ENCODE data around the gene HIPK3. TPM values are rescaled to one million over a fixed set of nuclear protein-coding genes. Genes with fewer than 3 reads are reported as not detected.
A peak's percentile ranks its signal among the peaks of the same experiment; 100 is the strongest.

HIPK3 gene
- total and polyA plus RNA-seq, 10 of the 15 experiments (the other 5 are each of a cell fraction or from before 2014, with no cell fraction given): 3.4 to 26.5 (median 13.6) TPM

DNA sequence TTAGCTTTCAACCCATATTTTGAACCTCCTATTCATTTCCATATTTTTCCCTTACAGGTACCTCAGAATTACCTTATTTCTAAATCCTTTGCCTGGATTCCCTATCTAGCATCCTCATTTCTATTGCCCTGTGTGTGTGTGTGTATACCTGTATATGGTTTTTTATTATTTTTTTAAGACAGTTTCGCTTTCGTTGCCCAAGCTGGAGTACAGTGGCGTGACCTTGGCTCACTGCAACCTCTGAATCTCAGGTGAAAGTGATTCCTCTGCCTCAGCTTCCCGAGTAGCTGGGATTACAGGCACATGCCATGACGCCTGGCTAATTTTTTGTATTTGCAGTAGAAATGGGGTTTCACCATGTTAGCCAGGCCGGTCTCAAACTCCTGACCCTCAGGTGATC is 12.6 kb downstream of the HIPK3 start:
- intact Hi-C loops (cut with micrococcal nuclease; ENCODE audit: unreplicated experiment) (no loop called here), in situ Hi-C loops (cut with MboI) (no loop called here)
- DNase-seq (ENCODE audit: low read depth, low spot score) (no peak), ATAC-seq (0 out of 3 replicates have a peak, but pooled peaks have one; percentile 13), FAIRE-seq (no peak)
- ChIA-PET RAD21 (ENCODE audit: unreplicated experiment) (interaction anchor here (0.9 to 1.0 kb wide), 2 partner anchors 14 to 473 kb away, joined by 3 read pairs; no protein-coding TSS in a partner anchor), CTCF (interaction anchor here (1.2 to 1.3 kb wide), 2 partner anchors 22 to 33 kb away, joined by 3 read pairs; no protein-coding TSS in a partner anchor), SMC1A (ENCODE audit: uncharacterized antibody, unreplicated experiment) (interaction anchor here (0.7 to 1.5 kb wide), 2 partner anchors 9 to 45 kb away, joined by 4 to 6 read pairs; no protein-coding TSS in a partner anchor), POLR2A (no interaction called here)
- Histone ChIP-seq H4K20me1 (ENCODE audit: control insufficient read depth, insufficient read depth) (no peaks in the 10 kb centered on the region), H3K27me3 (replicated peaks in 1 of 2; ENCODE audit: control insufficient read depth in 2 of 2, insufficient read depth in 2 of 2, low read length in 1 of 2) (no peaks in the 10 kb centered on the region), H3K9me3 (replicated peaks; ENCODE audit: control insufficient read depth, insufficient read depth, low read length) (no peaks in the 10 kb centered on the region; the same call in 2 of the 3 replicates), H3K4me1 (ENCODE audit: control insufficient read depth, insufficient read depth, low read length) (no peaks in the 10 kb centered on the region), H3K9ac (ENCODE audit: control insufficient read depth, insufficient read depth, low read length) (no peak overlapping the region), H3K4me3 (no peak overlapping the region), H3K27ac (ENCODE audit: control insufficient read depth, insufficient read depth) (no peak overlapping the region), H3K36me3 (ENCODE audit: control insufficient read depth in 2 of 2, insufficient read depth in 2 of 2, low read length in 1 of 2) (no peaks in the 10 kb centered on the region), H2AFZ (ENCODE audit: control insufficient read depth, low read depth, low read length) (no peak overlapping the region), H3K79me2 (ENCODE audit: control insufficient read depth, insufficient read depth, low read length) (peaks cover 60% of the 10 kb centered on the region), H3K4me2 (ENCODE audit: control insufficient read depth, insufficient read depth) (no peak overlapping the region)
- TF ChIP-seq MTA2 (IDR thresholded peaks at IDR 0.05; ENCODE audit: low read depth): no peak
- TF ChIP-seq GABPA (IDR thresholded peaks at IDR 0.05; ENCODE audit: low read depth): no peak
- no peak for TF ChIP-seq ASH2L (IDR thresholded peaks at IDR 0.05; ENCODE audit: borderline replicate concordance, low read depth)
- TF ChIP-seq, protein P1, sequence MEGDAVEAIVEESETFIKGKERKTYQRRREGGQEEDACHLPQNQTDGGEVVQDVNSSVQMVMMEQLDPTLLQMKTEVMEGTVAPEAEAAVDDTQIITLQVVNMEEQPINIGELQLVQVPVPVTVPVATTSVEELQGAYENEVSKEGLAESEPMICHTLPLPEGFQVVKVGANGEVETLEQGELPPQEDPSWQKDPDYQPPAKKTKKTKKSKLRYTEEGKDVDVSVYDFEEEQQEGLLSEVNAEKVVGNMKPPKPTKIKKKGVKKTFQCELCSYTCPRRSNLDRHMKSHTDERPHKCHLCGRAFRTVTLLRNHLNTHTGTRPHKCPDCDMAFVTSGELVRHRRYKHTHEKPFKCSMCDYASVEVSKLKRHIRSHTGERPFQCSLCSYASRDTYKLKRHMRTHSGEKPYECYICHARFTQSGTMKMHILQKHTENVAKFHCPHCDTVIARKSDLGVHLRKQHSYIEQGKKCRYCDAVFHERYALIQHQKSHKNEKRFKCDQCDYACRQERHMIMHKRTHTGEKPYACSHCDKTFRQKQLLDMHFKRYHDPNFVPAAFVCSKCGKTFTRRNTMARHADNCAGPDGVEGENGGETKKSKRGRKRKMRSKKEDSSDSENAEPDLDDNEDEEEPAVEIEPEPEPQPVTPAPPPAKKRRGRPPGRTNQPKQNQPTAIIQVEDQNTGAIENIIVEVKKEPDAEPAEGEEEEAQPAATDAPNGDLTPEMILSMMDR (IDR thresholded peaks at IDR 0.05 in 2 of 3, conservative IDR thresholded peaks at IDR 0.05 in 1 of 3; ENCODE audit: control insufficient read depth in 2 of 3, extremely low read depth in 1 of 3, insufficient read depth in 1 of 3, low read depth in 3 of 3, low read length in 3 of 3): no peak
- TF ChIP-seq SREBF2 (IDR thresholded peaks at IDR 0.05; ENCODE audit: low read length): no peak
- no peak for TF ChIP-seq SREBF1 (IDR thresholded peaks at IDR 0.05; ENCODE audit: low read length)
- no peak for TF ChIP-seq FOS (IDR thresholded peaks at IDR 0.05; ENCODE audit: borderline replicate concordance, extremely low read depth, insufficient read length)
- TF ChIP-seq SMAD1 (IDR thresholded peaks at IDR 0.05; ENCODE audit: low read depth, partially characterized antibody): no peak
- no peak for TF ChIP-seq TARDBP (IDR thresholded peaks at IDR 0.05; ENCODE audit: borderline replicate concordance)
- TF ChIP-seq, protein P2, sequence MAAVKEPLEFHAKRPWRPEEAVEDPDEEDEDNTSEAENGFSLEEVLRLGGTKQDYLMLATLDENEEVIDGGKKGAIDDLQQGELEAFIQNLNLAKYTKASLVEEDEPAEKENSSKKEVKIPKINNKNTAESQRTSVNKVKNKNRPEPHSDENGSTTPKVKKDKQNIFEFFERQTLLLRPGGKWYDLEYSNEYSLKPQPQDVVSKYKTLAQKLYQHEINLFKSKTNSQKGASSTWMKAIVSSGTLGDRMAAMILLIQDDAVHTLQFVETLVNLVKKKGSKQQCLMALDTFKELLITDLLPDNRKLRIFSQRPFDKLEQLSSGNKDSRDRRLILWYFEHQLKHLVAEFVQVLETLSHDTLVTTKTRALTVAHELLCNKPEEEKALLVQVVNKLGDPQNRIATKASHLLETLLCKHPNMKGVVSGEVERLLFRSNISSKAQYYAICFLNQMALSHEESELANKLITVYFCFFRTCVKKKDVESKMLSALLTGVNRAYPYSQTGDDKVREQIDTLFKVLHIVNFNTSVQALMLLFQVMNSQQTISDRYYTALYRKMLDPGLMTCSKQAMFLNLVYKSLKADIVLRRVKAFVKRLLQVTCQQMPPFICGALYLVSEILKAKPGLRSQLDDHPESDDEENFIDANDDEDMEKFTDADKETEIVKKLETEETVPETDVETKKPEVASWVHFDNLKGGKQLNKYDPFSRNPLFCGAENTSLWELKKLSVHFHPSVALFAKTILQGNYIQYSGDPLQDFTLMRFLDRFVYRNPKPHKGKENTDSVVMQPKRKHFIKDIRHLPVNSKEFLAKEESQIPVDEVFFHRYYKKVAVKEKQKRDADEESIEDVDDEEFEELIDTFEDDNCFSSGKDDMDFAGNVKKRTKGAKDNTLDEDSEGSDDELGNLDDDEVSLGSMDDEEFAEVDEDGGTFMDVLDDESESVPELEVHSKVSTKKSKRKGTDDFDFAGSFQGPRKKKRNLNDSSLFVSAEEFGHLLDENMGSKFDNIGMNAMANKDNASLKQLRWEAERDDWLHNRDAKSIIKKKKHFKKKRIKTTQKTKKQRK (IDR thresholded peaks at IDR 0.05; ENCODE audit: low read depth, low read length): no peak
- no TSS peak for BruUV-seq (replicated peaks)
- 98% methylated on average over 6 of the region's 6 CpGs for WGBS (ENCODE audit: insufficient coverage, insufficient replicate concordance, low lambda C conversion rate, missing lambda C conversion rate)
